Neuron (in vitro differentiated cells): ENCODE measurements around the gene MBNL1.

Experiments used
- H2AFZ ChIP-seq: one replicate; pipeline ENCODE4 v1.6.1; 2013; ENCODE audit warnings: low read depth, mild to moderate bottlenecking, inconsistent platforms, low read length, moderate library complexity
- H3K27me3 ChIP-seq: one replicate; pipeline ENCODE4 v1.6.1; 2013; ENCODE audit warnings: low read length; ENCODE audit not compliant: insufficient read depth
- H3K36me3 ChIP-seq: one replicate; pipeline ENCODE4 v1.6.1; 2013; ENCODE audit warnings: low read length; ENCODE audit not compliant: insufficient read depth
- H3K4me1 ChIP-seq: one replicate; pipeline ENCODE4 v1.6.1; 2013; ENCODE audit warnings: low read length; ENCODE audit not compliant: insufficient read depth
- H3K4me3 ChIP-seq: 2 replicates; pipeline ENCODE4 v1.5.1; 2013; ENCODE audit warnings: mild to moderate bottlenecking, low read length, moderate library complexity
- H3K9me3 ChIP-seq: one replicate; pipeline ENCODE4 v1.6.1; 2013; ENCODE audit warnings: low read length

Gene MBNL1

DNA sequence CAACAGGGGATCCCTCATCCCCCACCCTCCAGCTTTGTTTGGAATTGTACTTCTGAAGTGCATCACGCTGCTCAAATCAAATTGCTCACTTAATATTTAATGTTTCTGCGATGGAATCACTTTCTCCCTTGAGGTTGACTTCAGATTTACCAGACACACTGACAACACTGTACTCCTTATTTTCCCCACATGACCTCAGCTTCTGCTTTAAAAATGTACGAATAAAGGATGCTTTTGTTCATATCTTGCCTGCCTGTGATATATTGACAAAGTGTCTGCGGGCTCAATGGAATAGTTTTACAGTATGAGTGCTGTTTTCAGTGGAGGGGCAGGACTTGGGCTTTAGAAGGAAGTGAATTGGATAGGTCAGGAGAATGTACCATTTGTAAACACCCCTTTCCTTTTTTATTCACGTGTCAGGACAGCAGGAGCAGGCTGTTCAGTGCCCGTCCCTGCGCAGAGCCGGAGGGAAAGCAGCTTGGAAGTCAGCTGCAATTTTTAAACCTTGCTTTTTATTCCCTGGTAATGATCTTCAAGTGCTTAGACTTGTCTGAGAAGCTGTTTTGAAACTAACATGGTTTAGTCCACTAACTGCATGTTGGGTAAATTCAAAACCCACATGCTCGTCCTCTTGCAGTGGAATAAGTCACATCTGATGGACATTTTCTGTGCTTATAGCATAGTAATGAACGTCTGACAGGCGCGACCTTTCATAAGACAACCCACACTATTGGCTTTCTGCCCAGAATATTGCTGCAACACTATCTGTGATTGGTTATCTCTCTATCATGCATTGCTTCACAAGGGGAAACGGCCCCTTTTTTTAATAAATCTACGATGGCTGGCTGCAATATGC lies 29.9 kb downstream of the MBNL1 start:
- Histone ChIP-seq H3K36me3 (peaks cover 8% of the 10 kb centered on the region), H3K27me3 (no peaks in the 10 kb centered on the region), H3K9me3 (no peaks in the 10 kb centered on the region), H3K4me3 (peak overlapping the region; percentile 26), H3K4me1 (peaks cover 15% of the 10 kb centered on the region), H2AFZ (peak overlapping the region; percentile 0)

GRCh38 chr3:152299249-152299976 lies 30.7 kb downstream of the MBNL1 start:
- peaks cover 20% of the 10 kb centered on the region for H3K4me1 ChIP-seq

GRCh38 chr3:152300029-152300731 lies 31.5 kb downstream of the MBNL1 start:
- H3K27me3 ChIP-seq = no peaks in the 10 kb centered on the region
- H3K4me1 ChIP-seq = peaks cover 28% of the 10 kb centered on the region
- H3K4me3 ChIP-seq = no peak overlapping the region
- no peak overlapping the region for H2AFZ ChIP-seq
- H3K36me3 ChIP-seq = peaks cover 8% of the 10 kb centered on the region
- no peaks in the 10 kb centered on the region for H3K9me3 ChIP-seq

More at GRCh38 chr3:152299249-152299976, 30.7 kb downstream of the MBNL1 start:
- H3K27me3 ChIP-seq = no peaks in the 10 kb centered on the region
- H2AFZ ChIP-seq = no peak overlapping the region
- peaks cover 8% of the 10 kb centered on the region for H3K36me3 ChIP-seq
- no peaks in the 10 kb centered on the region for H3K9me3 ChIP-seq
- H3K4me3 ChIP-seq = no peak overlapping the region

DNA sequence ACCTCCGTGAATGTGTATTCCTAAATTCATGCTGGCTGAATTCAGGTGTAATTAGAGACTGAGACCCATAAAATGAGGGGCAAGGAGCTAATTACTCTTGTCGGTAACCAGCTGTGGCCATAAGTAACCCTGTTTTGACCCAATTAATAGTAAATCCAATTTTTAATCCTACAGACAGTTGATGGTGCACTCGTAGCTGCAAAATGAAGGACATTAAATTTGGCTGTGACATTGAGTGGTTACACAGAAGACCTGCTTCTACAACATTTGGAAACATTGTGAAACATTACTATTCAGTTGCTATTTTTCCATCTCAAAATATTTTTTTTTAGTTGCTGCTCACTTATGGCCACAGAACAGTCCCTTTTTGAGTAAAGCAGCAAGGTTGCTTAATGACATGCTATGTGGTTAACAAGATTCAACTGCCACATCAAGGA lies 33.0 kb downstream of the MBNL1 start:
- Histone ChIP-seq H3K27me3 (no peaks in the 10 kb centered on the region), H3K9me3 (no peaks in the 10 kb centered on the region), H2AFZ (no peak overlapping the region), H3K36me3 (peaks cover 8% of the 10 kb centered on the region), H3K4me3 (no peak overlapping the region), H3K4me1 (peaks cover 35% of the 10 kb centered on the region)

DNA sequence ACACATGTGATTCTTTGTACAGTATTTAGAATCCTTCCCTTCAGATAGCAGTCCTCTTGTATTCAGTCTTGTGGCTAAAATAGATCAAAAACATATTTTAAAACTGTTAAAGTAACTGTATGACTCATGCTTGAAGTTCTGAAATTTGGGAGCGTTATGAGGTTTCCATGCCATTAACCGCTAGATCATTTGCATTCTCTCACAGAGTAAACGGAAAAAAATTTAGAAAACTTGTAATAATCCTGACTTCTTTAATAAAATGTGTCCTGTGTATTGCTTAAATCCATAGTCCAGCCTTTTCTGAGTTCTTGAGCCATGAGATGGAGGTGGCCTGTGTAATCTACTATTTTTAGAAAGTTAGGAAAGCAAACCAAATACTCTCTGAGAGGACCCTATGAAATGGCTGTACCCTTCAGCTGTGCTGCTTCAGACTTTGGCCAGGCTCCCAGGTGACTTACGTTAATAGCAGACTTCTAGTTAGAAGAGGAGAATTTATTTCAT lies 33.8 kb downstream of the MBNL1 start:
- Histone ChIP-seq H3K4me1 (peaks cover 35% of the 10 kb centered on the region), H3K4me3 (no peak overlapping the region), H3K27me3 (no peaks in the 10 kb centered on the region)

GRCh38 chr3:152304160-152304559 lies 35.4 kb downstream of the MBNL1 start:
- Histone ChIP-seq H3K9me3 (no peaks in the 10 kb centered on the region), H2AFZ (no peak overlapping the region), H3K4me3 (no peak overlapping the region), H3K4me1 (peaks cover 35% of the 10 kb centered on the region), H3K27me3 (no peaks in the 10 kb centered on the region), H3K36me3 (peaks cover 8% of the 10 kb centered on the region)

More for the DNA sequence above, 33.8 kb downstream of the MBNL1 start:
- H3K9me3 ChIP-seq = no peaks in the 10 kb centered on the region
- H2AFZ ChIP-seq = no peak overlapping the region
- H3K36me3 ChIP-seq = peaks cover 8% of the 10 kb centered on the region

- H3K4me3 ChIP-seq = no peak overlapping the region
Observed at GRCh38 chr3:152305075-152305474, 36.3 kb downstream of the MBNL1 start.

GRCh38 chr3:152307829-152308474 lies 39.2 kb downstream of the MBNL1 start:
- H3K27me3 ChIP-seq = no peaks in the 10 kb centered on the region
- H3K4me1 ChIP-seq = peaks cover 31% of the 10 kb centered on the region
- H3K36me3 ChIP-seq = no peaks in the 10 kb centered on the region
- H2AFZ ChIP-seq = no peak overlapping the region
- no peak overlapping the region for H3K4me3 ChIP-seq
- no peaks in the 10 kb centered on the region for H3K9me3 ChIP-seq

More at GRCh38 chr3:152305075-152305474, 36.3 kb downstream of the MBNL1 start:
- H3K36me3 ChIP-seq = peaks cover 2% of the 10 kb centered on the region
- H2AFZ ChIP-seq = no peak overlapping the region
- H3K27me3 ChIP-seq = no peaks in the 10 kb centered on the region
- H3K9me3 ChIP-seq = no peaks in the 10 kb centered on the region
- H3K4me1 ChIP-seq = peaks cover 35% of the 10 kb centered on the region

DNA sequence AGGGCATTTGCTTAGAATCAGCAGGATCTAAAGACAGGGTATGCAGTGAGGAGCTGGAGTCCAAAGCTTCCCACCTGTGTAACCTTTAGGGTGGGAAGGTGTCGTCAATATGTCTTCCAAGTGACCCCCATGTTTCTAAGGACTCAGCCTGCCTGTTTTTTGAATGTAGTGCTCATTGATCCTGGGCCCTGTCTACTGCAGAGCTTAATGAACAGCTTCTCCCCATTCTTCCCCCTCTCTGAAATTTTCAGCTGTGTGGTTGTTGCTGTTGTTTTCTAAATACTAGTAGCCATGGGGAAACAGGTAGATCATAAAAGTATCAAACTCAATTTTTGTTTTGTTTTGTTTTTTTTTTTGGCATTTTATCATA lies 39.7 kb downstream of the MBNL1 start:
- Histone ChIP-seq H3K36me3 (no peaks in the 10 kb centered on the region), H3K4me1 (peaks cover 29% of the 10 kb centered on the region), H2AFZ (no peak overlapping the region), H3K9me3 (no peaks in the 10 kb centered on the region), H3K4me3 (no peak overlapping the region), H3K27me3 (no peaks in the 10 kb centered on the region)

GRCh38 chr3:152309031-152309430 lies 40.3 kb downstream of the MBNL1 start:
- H3K9me3 ChIP-seq = no peaks in the 10 kb centered on the region
- peaks cover 28% of the 10 kb centered on the region for H3K4me1 ChIP-seq
- no peak overlapping the region for H3K4me3 ChIP-seq
- no peak overlapping the region for H2AFZ ChIP-seq
- H3K36me3 ChIP-seq = no peaks in the 10 kb centered on the region
- H3K27me3 ChIP-seq = no peaks in the 10 kb centered on the region

GRCh38 chr3:152309535-152310307 lies 41.0 kb downstream of the MBNL1 start:
- H3K4me1 ChIP-seq = peaks cover 21% of the 10 kb centered on the region
- no peak overlapping the region for H3K4me3 ChIP-seq
- no peak overlapping the region for H2AFZ ChIP-seq
- no peaks in the 10 kb centered on the region for H3K9me3 ChIP-seq
- no peaks in the 10 kb centered on the region for H3K36me3 ChIP-seq
- no peaks in the 10 kb centered on the region for H3K27me3 ChIP-seq

DNA sequence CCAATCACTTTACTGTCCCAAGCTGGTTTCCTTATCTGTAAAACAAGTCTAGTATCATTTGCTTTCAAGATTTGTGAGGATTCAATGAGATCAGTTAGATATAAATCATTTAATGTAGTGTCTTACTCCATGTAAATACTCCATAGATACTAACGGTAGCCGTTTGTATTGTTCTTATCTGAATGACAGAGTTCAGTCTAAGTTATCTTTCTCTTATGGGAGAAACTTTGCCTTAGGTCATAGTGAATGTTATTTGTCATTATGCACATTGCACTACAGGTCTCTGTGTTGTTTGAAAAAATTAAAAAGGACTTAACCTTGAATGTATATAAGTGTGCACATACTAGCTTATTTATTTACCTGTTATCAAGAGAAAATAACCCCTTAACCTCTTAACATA lies 44.7 kb downstream of the MBNL1 start:
- H3K27me3 ChIP-seq = no peaks in the 10 kb centered on the region
- no peaks in the 10 kb centered on the region for H3K36me3 ChIP-seq
- H3K4me3 ChIP-seq = no peak overlapping the region
- peaks cover 11% of the 10 kb centered on the region for H3K4me1 ChIP-seq
- H2AFZ ChIP-seq = no peak overlapping the region
- no peaks in the 10 kb centered on the region for H3K9me3 ChIP-seq
